ENCODE data around the gene GRWD1. TPM values are rescaled to one million over a fixed set of nuclear protein-coding genes. Genes with fewer than 3 reads are reported as not detected.
A peak's percentile ranks its signal among the peaks of the same experiment; 100 is the strongest.

Gene GRWD1
- total RNA-seq, 1 donor from 2014 or later = 34.0 TPM

DNA sequence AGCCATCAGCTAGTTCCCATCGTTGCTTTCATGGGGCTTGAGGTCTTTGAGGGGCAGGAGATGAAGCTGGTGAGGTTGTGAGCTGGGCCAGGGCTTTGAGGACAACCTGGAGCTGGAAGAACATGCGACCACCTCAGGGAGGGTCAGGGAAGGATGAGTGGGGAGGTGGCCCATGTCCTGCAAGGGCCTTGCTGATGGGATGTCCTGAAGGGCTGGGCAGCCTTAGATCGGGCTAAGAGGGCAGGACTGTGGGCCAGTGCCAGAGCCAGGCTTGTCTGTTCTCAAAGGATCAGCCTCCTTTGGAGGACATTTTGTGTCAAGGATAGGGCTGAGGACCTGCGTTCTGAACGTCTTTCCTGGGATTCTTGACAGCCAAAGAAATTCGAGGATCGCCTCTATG lies 33.9 kb downstream of the GRWD1 start:
- peaks cover 30% of the 10 kb centered on the region for H3K36me3 Mint-ChIP-seq
- DNase-seq (ENCODE audit: low spot score in 2 of 2, unreplicated experiment in 2 of 2) = no peak
- peaks cover 9% of the 10 kb centered on the region for H3K4me1 Mint-ChIP-seq
- no peak overlapping the region for H3K4me3 Mint-ChIP-seq
- peak overlapping the region; percentile 45 for H3K27ac Mint-ChIP-seq
- TF ChIP-seq, protein P1, sequence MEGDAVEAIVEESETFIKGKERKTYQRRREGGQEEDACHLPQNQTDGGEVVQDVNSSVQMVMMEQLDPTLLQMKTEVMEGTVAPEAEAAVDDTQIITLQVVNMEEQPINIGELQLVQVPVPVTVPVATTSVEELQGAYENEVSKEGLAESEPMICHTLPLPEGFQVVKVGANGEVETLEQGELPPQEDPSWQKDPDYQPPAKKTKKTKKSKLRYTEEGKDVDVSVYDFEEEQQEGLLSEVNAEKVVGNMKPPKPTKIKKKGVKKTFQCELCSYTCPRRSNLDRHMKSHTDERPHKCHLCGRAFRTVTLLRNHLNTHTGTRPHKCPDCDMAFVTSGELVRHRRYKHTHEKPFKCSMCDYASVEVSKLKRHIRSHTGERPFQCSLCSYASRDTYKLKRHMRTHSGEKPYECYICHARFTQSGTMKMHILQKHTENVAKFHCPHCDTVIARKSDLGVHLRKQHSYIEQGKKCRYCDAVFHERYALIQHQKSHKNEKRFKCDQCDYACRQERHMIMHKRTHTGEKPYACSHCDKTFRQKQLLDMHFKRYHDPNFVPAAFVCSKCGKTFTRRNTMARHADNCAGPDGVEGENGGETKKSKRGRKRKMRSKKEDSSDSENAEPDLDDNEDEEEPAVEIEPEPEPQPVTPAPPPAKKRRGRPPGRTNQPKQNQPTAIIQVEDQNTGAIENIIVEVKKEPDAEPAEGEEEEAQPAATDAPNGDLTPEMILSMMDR (IDR thresholded peaks at IDR 0.05; ENCODE audit: unreplicated experiment) = no peak
- no peaks in the 10 kb centered on the region for H3K9me3 Mint-ChIP-seq
- H3K27me3 Mint-ChIP-seq (ENCODE audit: low read depth) = no peaks in the 10 kb centered on the region

- TF ChIP-seq, protein P1 (IDR thresholded peaks at IDR 0.05; ENCODE audit: unreplicated experiment) = no peak
- Mint-ChIP-seq H3K27ac (no peak overlapping the region), H3K36me3 (peaks cover 26% of the 10 kb centered on the region), H3K4me1 (peaks cover 9% of the 10 kb centered on the region), H3K4me3 (no peak overlapping the region), H3K9me3 (no peaks in the 10 kb centered on the region), H3K27me3 (ENCODE audit: low read depth) (no peaks in the 10 kb centered on the region)
- no peak for DNase-seq (ENCODE audit: low spot score in 2 of 2, unreplicated experiment in 2 of 2)
Measured at GRCh38 chr19:48480183-48480557, 34.4 kb downstream of the GRWD1 start.

DNA sequence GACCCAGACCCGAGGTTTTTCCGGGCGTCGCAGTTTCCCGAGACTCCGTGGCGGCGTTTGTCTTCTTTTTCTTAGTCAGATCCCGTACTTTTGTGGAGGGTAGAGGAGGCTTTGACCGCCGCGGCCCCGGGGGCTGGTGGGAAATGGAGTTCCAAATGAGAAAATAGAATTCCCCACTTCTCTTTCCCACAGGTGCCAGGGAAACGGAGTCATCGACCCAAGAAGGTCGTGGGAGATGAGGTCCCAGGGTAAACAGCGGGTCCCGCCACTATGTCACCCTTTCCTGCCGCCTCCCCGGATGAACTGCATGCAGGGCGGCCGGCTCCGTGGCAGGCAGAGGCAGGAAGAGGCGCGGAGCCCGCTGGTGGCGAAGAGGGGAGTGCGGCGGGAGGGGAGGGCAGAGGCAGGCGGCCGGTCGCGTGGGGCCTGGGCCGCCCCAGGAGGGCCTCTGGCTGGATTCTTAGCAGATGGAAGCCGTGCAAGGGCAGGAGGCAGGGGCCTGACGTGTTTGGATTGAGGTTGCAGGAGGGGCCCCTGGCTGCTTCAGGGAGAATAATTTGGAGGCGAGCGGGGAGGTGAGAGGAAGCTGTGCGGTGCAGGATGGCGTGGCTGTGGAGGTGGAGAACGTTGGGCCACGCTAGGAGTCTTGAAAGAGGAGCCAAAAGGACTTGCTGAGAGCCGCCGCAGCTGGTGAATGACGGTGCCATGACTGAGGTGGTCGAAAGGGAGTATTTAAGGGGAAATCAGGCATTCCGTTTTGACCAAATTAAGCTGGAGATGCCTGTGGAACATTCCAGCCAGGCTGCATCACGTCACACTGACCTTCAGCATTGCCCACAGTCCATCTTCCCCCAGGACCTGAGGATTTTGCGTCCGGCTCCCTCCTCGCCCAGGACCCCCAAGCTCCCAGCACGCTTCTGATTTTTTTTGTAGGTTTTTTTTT lies 35.0 kb downstream of the GRWD1 start:
- TF ChIP-seq, protein P1 (IDR thresholded peaks at IDR 0.05; ENCODE audit: unreplicated experiment) = no peak
- no peak for DNase-seq (ENCODE audit: low spot score in 2 of 2, unreplicated experiment in 2 of 2)
- Mint-ChIP-seq H3K36me3 (peaks cover 21% of the 10 kb centered on the region), H3K4me3 (no peak overlapping the region), H3K9me3 (no peaks in the 10 kb centered on the region), H3K27me3 (ENCODE audit: low read depth) (no peaks in the 10 kb centered on the region), H3K4me1 (peaks cover 9% of the 10 kb centered on the region), H3K27ac (no peak overlapping the region)

GRCh38 chr19:48481846-48482639 lies 36.3 kb downstream of the GRWD1 start:
- Mint-ChIP-seq H3K27me3 (ENCODE audit: low read depth) (no peaks in the 10 kb centered on the region), H3K4me1 (peaks cover 9% of the 10 kb centered on the region), H3K9me3 (no peaks in the 10 kb centered on the region), H3K27ac (peak overlapping the region; percentile 50), H3K36me3 (peaks cover 18% of the 10 kb centered on the region), H3K4me3 (no peak overlapping the region)
- no peak for DNase-seq (ENCODE audit: low spot score in 2 of 2, unreplicated experiment in 2 of 2)
- TF ChIP-seq, protein P1 (IDR thresholded peaks at IDR 0.05; ENCODE audit: unreplicated experiment) = no peak

GRCh38 chr19:48483301-48483700 lies 37.5 kb downstream of the GRWD1 start:
- Mint-ChIP-seq H3K4me1 (peaks cover 12% of the 10 kb centered on the region), H3K36me3 (peaks cover 18% of the 10 kb centered on the region), H3K9me3 (no peaks in the 10 kb centered on the region), H3K4me3 (no peak overlapping the region), H3K27ac (peak overlapping the region; percentile 83), H3K27me3 (ENCODE audit: low read depth) (no peaks in the 10 kb centered on the region)
- TF ChIP-seq, protein P1 (IDR thresholded peaks at IDR 0.05; ENCODE audit: unreplicated experiment) = no peak
- no peak for DNase-seq (ENCODE audit: low spot score in 2 of 2, unreplicated experiment in 2 of 2)

All from mesothelial cell of epicardium (in vitro differentiated cells).